Metanephros (tissue), 2 donors: Measurements from ENCODE around the gene LILRB5. TPM values are rescaled to one million over a fixed set of nuclear protein-coding genes. Genes with fewer than 3 reads are reported as not detected.

Experiments used
- small RNA-seq: library from RNA; depleted of rRNA; stranded (forward); fragments of <200 nt; gene quantifications from one replicate; pipeline ENCODE3, GENCODE V24; 2014; ENCODE audit warnings: low replicate concordance
- total RNA-seq: library from RNA; depleted of rRNA; stranded (reverse); fragments of >200 nt; gene quantifications from one replicate; pipeline ENCODE4 v1.2.3, GENCODE V29; 2014

The LILRB5 gene
- 4.0 TPM for total RNA-seq

GRCh38 chr19:54257116-54257480 is at the start of gene LILRB5:
LILRB5 (minus strand) TSS chr19:54257273; CDS start chr19:54257193, 80 bp downstream.

DNA sequence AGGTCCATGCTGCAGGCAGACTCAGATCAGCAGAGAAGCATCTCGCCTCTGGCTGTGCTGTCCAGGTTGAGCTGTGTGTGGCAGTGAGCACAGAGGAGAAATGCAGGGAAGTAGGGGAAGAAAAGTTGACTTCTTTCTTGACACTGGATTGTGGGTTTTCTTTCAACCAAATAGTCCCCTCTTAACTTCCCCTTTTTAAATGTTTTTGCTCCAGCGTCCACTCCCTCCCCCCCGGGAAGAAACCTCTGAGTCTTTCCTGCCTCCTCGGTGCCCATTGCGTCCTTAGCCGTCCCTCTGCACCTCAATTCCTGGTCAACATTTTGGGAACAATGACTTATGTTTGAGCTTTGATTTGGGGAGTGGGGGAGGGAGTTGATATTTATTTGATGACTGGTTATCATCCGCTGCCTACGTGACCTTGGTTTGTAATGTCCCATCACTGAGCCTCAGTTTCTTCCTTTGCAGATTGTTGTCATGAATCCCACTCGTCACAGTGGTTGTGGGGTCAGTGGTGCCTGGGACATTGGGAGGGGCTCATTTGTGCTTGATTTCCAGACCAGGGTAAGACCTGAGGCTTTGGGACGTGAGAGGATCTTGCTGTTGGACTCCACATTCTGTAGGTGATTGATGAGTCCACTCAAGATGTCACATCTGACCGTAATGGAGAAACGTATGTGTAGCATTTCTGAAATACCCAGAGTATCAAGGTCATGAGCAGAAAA is 24.1 kb upstream of the LILRB5 start, which contains the start of gene LILRB2:
Gene LILRB2, minus strand, starts transcription at position 104 of the 722 bp plus-strand sequence. CDS start 614 bp downstream, outside the sequence.

DNA sequence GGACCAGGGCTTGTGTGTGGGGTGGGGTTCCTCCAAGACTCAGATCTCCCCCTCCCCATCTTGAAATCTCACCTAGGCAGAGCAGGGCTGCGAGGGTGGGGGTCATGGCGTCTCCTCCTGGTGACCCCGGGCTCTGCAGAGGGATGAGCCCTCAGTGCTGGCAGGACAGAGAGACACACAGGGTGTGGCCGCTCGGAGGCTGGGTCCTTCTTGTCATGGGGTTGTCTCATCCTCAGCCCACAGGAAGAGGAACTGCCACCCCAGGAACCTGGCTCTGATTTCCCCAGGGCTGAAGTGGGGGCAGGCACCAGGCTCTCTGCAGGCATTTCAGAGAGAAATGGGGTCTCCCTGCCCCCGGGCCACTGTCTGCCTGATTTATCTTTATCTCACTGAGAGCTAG is 14.4 kb downstream of the LILRB5 start, which contains the start of gene LILRA6:
Gene LILRA6, minus strand, starts transcription at position 145 of the 400 bp plus-strand sequence.

GRCh38 chr19:54222474-54223276 is 34.4 kb downstream of the LILRB5 start, which contains the start of gene LILRB3:
LILRB3 (minus strand) TSS chr19:54223007; CDS start chr19:54222976, 31 bp downstream.

Small RNA genes lying within 50 kb of the gene (small RNA-seq; reads per million reads assigned to genes)
- not detected for gene AC245884.12
- not detected for gene MIR4752
- gene RNU6-1307P = not detected

Other genes starting within 250 kb of the LILRB5 start
- 2.9 TPM for gene VSTM1, start 193.4 kb downstream of the LILRB5 start, total RNA-seq
- 0.18 TPM for gene TARM1, start 175.9 kb downstream of the LILRB5 start, total RNA-seq
- gene OSCAR, start 156.5 kb downstream of the LILRB5 start, total RNA-seq = 1.3 TPM
- gene NDUFA3, start 154.4 kb downstream of the LILRB5 start, total RNA-seq = 30.8 TPM
- 10.2 TPM for gene TFPT, start 141.6 kb downstream of the LILRB5 start, total RNA-seq
- 46.2 TPM for gene PRPF31, start 141.5 kb downstream of the LILRB5 start, total RNA-seq
- 11.9 TPM for gene CNOT3, start 119.5 kb downstream of the LILRB5 start, total RNA-seq
- gene LENG1, start 97.6 kb downstream of the LILRB5 start, total RNA-seq = 5.4 TPM
- 38.7 TPM for gene TMC4, start 84.1 kb downstream of the LILRB5 start, total RNA-seq
- gene MBOAT7, start 67.7 kb downstream of the LILRB5 start, total RNA-seq = 47.6 TPM
- 65.2 TPM for gene TSEN34, start 66.0 kb downstream of the LILRB5 start, total RNA-seq
- 2,181 TPM for gene RPS9, start 56.4 kb downstream of the LILRB5 start, total RNA-seq
- gene LILRB3, start 34.3 kb downstream of the LILRB5 start, total RNA-seq = 18.0 TPM
- gene LILRA6, start 14.5 kb downstream of the LILRB5 start, total RNA-seq = 3.3 TPM
- 4.2 TPM for gene LILRB2, start 23.8 kb upstream of the LILRB5 start, total RNA-seq
- gene LILRA5, start 55.9 kb upstream of the LILRB5 start, total RNA-seq = 6.1 TPM
- gene LILRA4, start 81.9 kb upstream of the LILRB5 start, total RNA-seq = 0.82 TPM
- gene LAIR1, start 107.7 kb upstream of the LILRB5 start, total RNA-seq = 13.8 TPM
- 3.2 TPM for gene TTYH1, start 158.2 kb upstream of the LILRB5 start, total RNA-seq
- 98.2 TPM for gene LENG8, start 191.9 kb upstream of the LILRB5 start, total RNA-seq
- gene LENG9, start 206.5 kb upstream of the LILRB5 start, total RNA-seq = 2.9 TPM
- gene CDC42EP5, start 216.0 kb upstream of the LILRB5 start, total RNA-seq = 35.3 TPM
- not detected for gene LAIR2, start 245.6 kb upstream of the LILRB5 start, total RNA-seq